Fibroblast of lung (primary cell): ENCODE measurements around the gene POC5. TPM values are rescaled to one million over a fixed set of nuclear protein-coding genes. Genes with fewer than 3 reads are reported as not detected.
"Not testable (repeated sequence)": the region's sequence is repeated elsewhere in the genome, so short reads cannot be mapped to it uniquely, and the experiment has no call there.

Experiments
- DNase-seq, 2 donors: peaks; one replicate each; pipeline versions ENCODE4 v3.0.0 to v3.0.0-alpha.2; 2010; ENCODE audit warnings: low read depth in 2 of 2
- H2AFZ ChIP-seq: 2 replicates; pipeline ENCODE4 v1.5.1; 2012; ENCODE audit warnings: low read length, control low read depth, inconsistent platforms
- H3K27ac ChIP-seq: 2 replicates; pipeline ENCODE4 v1.5.1; 2011; ENCODE audit warnings: low read length, control low read depth; ENCODE audit not compliant: insufficient read depth
- H3K27me3 ChIP-seq: 2 replicates; pipeline ENCODE4 v1.5.1; 2011; ENCODE audit warnings: mild to moderate bottlenecking, low read length; ENCODE audit not compliant: control insufficient read depth, insufficient read depth
- H3K36me3 ChIP-seq: 2 replicates; pipeline ENCODE4 v1.5.1; 2011; ENCODE audit warnings: low read length; ENCODE audit not compliant: control insufficient read depth, insufficient read depth
- H3K4me1 ChIP-seq: 2 replicates; pipeline ENCODE4 v1.5.1; 2011; ENCODE audit warnings: low read length; ENCODE audit not compliant: control insufficient read depth, insufficient read depth; ENCODE audit errors: extremely low read depth
- H3K4me2 ChIP-seq: 2 replicates; pipeline ENCODE4 v1.5.1; 2011; ENCODE audit warnings: low read length, control low read depth; ENCODE audit not compliant: insufficient read depth; ENCODE audit errors: extremely low read depth
- H3K4me3 ChIP-seq, 4 experiments: fragments of 200-600 bp in 1 of 4; sonication (generic) in 1 of 4; replicated peaks in 1 of 4; 2 replicates each; pipeline ENCODE4 v1.5.1; 2011 to 2016; ENCODE audit warnings: low read length in 4 of 4, low read depth in 3 of 4, mild to moderate bottlenecking in 3 of 4, control low read depth in 2 of 4, inconsistent platforms in 1 of 4, mixed read lengths in 1 of 4; ENCODE audit not compliant: insufficient read depth in 1 of 4; ENCODE audit errors: control extremely low read depth in 1 of 4
- H3K79me2 ChIP-seq: 2 replicates; pipeline ENCODE4 v1.5.1; 2012; ENCODE audit warnings: mild to moderate bottlenecking, low read length, inconsistent platforms; ENCODE audit not compliant: control insufficient read depth, insufficient read depth
- H3K9ac ChIP-seq: 2 replicates; pipeline ENCODE4 v1.5.1; 2011; ENCODE audit warnings: mild to moderate bottlenecking, low read length, control low read depth; ENCODE audit not compliant: insufficient read depth
- H3K9me3 ChIP-seq: 2 replicates; pipeline ENCODE4 v1.5.1; 2012; ENCODE audit warnings: low read depth, low read length; ENCODE audit not compliant: control insufficient read depth, insufficient read depth
- H4K20me1 ChIP-seq: 2 replicates; pipeline ENCODE4 v1.5.1; 2011; ENCODE audit warnings: low read length; ENCODE audit not compliant: control insufficient read depth, insufficient read depth; ENCODE audit errors: extremely low read depth
- CTCF ChIP-seq, 2 donors: IDR thresholded peaks in 1 of 2; conservative IDR thresholded peaks in 1 of 2; 1 replicate in 1 of 2; 2 replicates in 1 of 2; pipeline ENCODE4 v1.5.1; 2011 to 2012; ENCODE audit warnings: low read length in 2 of 2, control low read depth in 1 of 2, inconsistent platforms in 1 of 2, low read depth in 1 of 2, mild to moderate bottlenecking in 1 of 2
- EZH2 ChIP-seq: IDR thresholded peaks from 2 replicates; pipeline ENCODE4 v1.5.1; 2012; ENCODE audit warnings: low read length, control low read depth, mild to moderate bottlenecking; ENCODE audit errors: missing control alignments
- polyA plus RNA-seq, 2 donors: library from polyadenylated mRNA; depleted of rRNA in 1 of 2; stranded (reverse) in 1 of 2; unstranded in 1 of 2; fragments of >200 nt; gene quantifications; 2 replicates each; pipeline ENCODE4 v1.2.1, GENCODE V29; 2011 to 2012; ENCODE audit warnings: missing spikeins in 1 of 2
- total RNA-seq: library from RNA; depleted of rRNA; stranded (reverse); fragments of >200 nt; gene quantifications from 2 replicates; pipeline ENCODE4 v1.2.1, GENCODE V29; 2014

The POC5 gene
- total and polyA plus RNA-seq, 2 donors (not counting 1 experiment from before 2014, with no cell fraction given), result 9.2 to 17.0 TPM

GRCh38 chr5:75706016-75706415 is 11.2 kb downstream of the POC5 start:
- Histone ChIP-seq H3K36me3 (peaks cover 2% of the 10 kb centered on the region), H4K20me1 (no peaks in the 10 kb centered on the region), H2AFZ (no peak overlapping the region), H3K27me3 (no peaks in the 10 kb centered on the region), H3K79me2 (no peaks in the 10 kb centered on the region), H3K4me2 (no peak overlapping the region), H3K4me3 (no peak overlapping the region), H3K27ac (no peak overlapping the region), H3K9me3 (no peaks in the 10 kb centered on the region), H3K4me1 (no peaks in the 10 kb centered on the region), H3K9ac (no peak overlapping the region)
- peak in 1 of 2 donors; percentile 13 for DNase-seq
- TF ChIP-seq CTCF (conservative IDR thresholded peaks at IDR 0.05 in 1 of 2, IDR thresholded peaks at IDR 0.05 in 1 of 2; ENCODE audit: low read depth in 1 of 2, low read length in 2 of 2) (no peak), EZH2 (no peak)

- Histone ChIP-seq H3K4me2 (no peak overlapping the region), H3K27me3 (no peaks in the 10 kb centered on the region), H3K4me3 (no peak overlapping the region), H3K36me3 (peaks cover 2% of the 10 kb centered on the region), H3K27ac (no peak overlapping the region), H3K79me2 (no peaks in the 10 kb centered on the region), H3K9ac (no peak overlapping the region), H3K9me3 (no peaks in the 10 kb centered on the region), H2AFZ (no peak overlapping the region), H3K4me1 (no peaks in the 10 kb centered on the region), H4K20me1 (no peaks in the 10 kb centered on the region)
- TF ChIP-seq CTCF (conservative IDR thresholded peaks at IDR 0.05 in 1 of 2, IDR thresholded peaks at IDR 0.05 in 1 of 2; ENCODE audit: low read depth in 1 of 2, low read length in 2 of 2) (no peak), EZH2 (no peak)
- DNase-seq, result no peak
Observed at GRCh38 chr5:75701856-75702255, 15.4 kb downstream of the POC5 start.

- H3K4me3 ChIP-seq, H3K27ac ChIP-seq, H3K9ac ChIP-seq, H3K36me3 ChIP-seq, H4K20me1 ChIP-seq, H2AFZ ChIP-seq, H3K9me3 ChIP-seq, H3K4me1 ChIP-seq, H3K4me2 ChIP-seq, DNase-seq, H3K27me3 ChIP-seq, H3K79me2 ChIP-seq: not testable (repeated sequence)
Observed at GRCh38 chr5:75695472-75696351, 21.5 kb downstream of the POC5 start.
